Esophagus muscularis mucosa (tissue), 4 donors: ENCODE measurements around the gene ABR.

Experiments
- EP300 ChIP-seq: sonication (generic); formaldehyde crosslinking; IDR thresholded peaks from one replicate; pipeline ENCODE4 v1.6.1; 2017; ENCODE audit warnings: antibody characterized with exemption
- POLR2A ChIP-seq: fragments of 450-650 bp; IDR thresholded peaks from one replicate; pipeline ENCODE4 v1.6.1; 2017; ENCODE audit warnings: antibody characterized with exemption, moderate library complexity, mild to moderate bottlenecking, low read depth
- POLR2AphosphoS5 ChIP-seq, 2 donors: sonication (generic); formaldehyde crosslinking; IDR thresholded peaks; one replicate each; pipeline ENCODE4 v1.6.1; 2017; ENCODE audit warnings: antibody characterized with exemption in 2 of 2
- TF ChIP-seq, protein P1 (sequence below), 3 experiments: fragments of 200-600 bp in 2 of 3; fragments of 450-650 bp in 1 of 3; sonication (generic) in 2 of 3; IDR thresholded peaks; one replicate each; pipeline ENCODE4 v1.5.1; 2017 to 2019; ENCODE audit warnings: antibody characterized with exemption in 3 of 3, mild to moderate bottlenecking in 2 of 3, moderate library complexity in 1 of 3

DNA sequence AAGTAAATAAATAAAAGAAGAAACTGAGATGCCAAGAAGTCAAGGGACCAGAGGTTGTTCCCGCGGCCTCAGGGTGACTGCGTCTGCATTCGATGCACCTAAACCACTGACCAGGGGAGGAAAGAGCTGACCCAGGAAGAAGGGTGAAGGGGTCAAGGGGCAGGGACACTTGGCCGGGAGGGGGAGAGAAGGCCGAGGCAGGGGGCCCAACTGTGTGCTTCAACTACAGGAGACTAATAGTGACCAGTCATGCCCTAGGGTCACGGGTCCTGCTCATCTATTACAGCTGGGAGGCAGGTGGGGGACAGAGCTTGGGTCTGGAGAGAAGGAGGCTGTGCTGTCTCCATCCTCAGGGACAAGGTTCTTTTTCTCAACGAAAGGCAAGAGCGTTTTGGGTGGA lies 138.0 kb downstream of the ABR start:
- TF ChIP-seq, protein P1, sequence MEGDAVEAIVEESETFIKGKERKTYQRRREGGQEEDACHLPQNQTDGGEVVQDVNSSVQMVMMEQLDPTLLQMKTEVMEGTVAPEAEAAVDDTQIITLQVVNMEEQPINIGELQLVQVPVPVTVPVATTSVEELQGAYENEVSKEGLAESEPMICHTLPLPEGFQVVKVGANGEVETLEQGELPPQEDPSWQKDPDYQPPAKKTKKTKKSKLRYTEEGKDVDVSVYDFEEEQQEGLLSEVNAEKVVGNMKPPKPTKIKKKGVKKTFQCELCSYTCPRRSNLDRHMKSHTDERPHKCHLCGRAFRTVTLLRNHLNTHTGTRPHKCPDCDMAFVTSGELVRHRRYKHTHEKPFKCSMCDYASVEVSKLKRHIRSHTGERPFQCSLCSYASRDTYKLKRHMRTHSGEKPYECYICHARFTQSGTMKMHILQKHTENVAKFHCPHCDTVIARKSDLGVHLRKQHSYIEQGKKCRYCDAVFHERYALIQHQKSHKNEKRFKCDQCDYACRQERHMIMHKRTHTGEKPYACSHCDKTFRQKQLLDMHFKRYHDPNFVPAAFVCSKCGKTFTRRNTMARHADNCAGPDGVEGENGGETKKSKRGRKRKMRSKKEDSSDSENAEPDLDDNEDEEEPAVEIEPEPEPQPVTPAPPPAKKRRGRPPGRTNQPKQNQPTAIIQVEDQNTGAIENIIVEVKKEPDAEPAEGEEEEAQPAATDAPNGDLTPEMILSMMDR (IDR thresholded peaks at IDR 0.05), result no peak
- TF ChIP-seq POLR2A (no peak), POLR2AphosphoS5 (IDR thresholded peaks at IDR 0.05) (no peak), EP300 (no peak)
